GM18867 (cell line): ENCODE data around the gene LAG3.

Source experiments
- ATAC-seq: cut with Tn5 transposase; IDR thresholded peaks from one replicate; pipeline ENCODE4 v1.9.1; 2021; ENCODE audit warnings: mild to moderate bottlenecking, moderate library complexity; ENCODE audit not compliant: unreplicated experiment

The LAG3 gene

DNA sequence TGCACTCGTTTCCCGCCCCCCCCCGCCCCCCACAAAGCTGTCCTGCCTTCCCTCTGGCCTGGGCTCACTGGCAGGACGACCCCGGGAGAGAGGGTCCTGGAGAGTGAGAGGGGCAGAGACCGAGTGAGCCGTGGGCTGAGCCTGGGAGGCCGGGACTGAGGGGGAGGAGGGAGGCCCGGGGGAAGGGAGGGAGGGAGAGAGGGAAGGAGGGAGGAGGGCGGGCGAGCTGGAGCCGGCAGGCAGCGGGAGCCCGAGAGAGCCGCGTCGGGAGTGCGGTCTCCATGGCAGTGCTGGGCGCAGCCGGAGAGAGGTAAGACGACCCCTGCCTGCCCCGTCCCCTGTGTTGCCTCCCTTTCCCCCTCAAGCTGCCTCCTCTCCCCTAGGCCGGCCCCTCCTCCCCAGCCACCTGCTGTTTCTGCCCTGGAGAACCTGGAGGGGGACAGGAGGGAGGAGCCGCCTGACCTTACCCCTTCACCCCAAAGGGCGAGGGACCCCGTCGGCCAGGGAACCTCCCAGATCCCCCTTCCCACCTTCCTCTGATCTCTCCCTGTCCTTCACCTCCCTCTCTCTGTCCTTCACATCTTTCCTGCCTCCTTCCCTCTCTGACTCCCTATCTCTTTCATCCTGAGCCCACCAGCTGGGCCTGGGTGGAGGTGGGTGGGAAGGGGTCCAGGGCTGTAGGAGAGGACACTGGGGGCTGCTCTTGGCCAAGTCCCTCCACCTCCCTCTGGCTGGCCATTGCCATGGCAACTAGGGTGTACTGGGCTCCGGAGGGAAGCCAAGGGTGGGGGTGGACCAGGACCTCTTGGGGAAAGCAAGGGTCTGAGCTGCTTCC, 49.5 kb downstream of the LAG3 start, which contains the start of gene GPR162:
GPR162 (plus strand) TSS at position 231 of the 835 bp plus-strand sequence. CDS start 2,078 bp downstream, outside the sequence.
- ATAC-seq = no peak

DNA sequence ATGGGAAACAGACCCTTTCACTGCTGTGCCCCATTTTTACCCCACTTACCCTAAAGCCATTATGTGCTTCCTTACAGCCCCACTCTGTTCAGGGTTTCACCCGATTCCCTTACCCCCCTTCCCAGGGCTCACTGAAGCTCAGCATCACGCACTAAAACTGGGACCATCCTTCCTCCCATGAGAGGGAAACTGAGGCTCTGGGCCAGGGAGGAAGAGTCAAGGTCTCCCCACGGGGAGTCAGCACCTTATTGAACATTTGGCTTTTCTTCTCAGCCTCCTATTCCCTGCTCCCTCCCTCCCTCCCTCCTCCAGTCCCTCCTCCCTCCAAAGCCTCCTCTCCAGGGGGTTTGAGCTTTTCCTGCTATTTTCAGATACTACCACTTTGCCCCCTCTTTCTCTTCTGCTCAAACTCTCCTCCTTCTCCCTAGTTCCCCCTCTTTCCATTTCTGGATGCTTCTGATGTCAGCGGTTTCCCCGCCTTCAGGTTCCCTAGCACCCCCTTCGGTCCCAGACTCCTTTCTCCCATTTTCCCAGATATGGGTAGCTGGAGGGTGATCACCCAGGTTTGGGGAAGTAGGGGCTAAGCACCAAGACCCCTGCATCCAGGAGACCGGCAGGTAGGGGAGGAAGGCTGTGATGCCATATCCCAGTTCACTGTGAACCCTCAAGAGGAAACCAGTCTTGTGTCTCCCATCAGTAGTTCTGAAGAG, 50.3 kb downstream of the LAG3 start:
- no peak for ATAC-seq

DNA sequence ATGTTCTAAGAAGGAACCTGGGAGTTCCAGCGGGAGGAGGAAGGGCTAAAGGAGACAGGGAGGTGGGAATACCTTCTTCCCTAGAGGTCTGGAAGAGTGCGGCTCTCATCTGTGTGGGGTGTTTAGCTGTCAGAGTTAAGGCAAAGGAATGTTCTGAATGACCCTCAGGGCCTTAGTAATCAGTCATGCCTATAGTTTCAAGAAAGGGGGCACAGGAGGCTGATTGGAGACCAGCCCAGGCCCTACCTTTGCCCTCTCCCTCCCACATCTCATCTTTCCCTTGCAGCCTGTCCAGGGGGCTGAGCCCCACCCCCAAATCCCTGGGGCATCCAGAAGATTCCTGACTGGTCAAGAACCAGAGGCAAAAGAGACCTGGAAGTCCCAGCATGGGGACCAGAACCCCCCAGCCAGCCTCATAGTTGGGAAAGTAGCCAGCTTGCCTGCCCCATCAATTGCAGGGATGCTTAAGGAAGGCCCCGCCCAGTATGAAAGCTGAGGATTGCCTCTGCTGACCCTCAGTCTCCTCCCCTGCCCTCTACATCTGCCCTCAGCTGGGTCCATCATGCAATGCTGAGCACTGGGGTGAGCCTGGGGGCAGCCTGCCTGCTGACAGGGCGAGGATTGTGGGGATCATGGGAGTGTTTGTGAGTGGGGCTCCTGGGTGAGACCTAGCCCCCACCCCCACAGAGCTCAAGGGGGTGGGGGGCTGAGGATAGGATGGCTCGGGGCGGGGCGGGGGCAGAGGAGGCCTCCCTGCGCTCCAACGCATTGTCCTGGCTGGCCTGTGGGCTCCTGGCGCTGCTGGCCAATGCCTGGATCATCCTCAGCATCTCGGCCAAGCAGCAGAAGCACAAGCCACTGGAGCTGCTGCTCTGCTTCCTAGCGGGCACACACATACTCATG, 51.1 kb downstream of the LAG3 start:
- ATAC-seq = no peak

DNA sequence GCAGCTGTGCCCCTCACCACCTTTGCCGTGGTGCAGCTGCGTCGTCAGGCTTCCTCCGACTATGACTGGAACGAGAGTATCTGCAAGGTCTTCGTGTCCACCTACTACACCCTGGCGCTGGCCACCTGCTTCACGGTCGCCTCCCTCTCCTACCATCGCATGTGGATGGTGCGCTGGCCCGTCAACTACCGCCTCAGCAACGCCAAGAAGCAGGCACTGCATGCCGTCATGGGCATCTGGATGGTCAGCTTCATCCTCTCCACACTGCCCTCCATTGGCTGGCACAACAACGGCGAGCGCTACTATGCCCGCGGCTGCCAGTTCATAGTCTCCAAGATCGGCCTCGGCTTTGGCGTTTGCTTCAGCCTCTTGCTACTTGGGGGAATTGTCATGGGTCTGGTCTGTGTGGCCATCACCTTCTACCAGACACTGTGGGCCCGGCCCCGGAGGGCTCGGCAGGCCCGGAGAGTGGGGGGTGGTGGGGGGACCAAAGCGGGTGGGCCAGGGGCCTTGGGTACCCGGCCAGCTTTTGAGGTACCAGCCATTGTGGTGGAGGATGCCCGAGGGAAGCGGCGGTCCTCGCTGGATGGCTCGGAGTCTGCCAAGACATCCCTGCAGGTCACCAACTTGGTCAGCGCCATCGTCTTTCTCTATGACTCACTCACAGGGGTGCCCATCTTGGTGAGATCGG, 51.9 kb downstream of the LAG3 start:
- ATAC-seq = no peak

- no peak for ATAC-seq
Observed at GRCh38 chr12:6824901-6825381, 52.6 kb downstream of the LAG3 start.

- ATAC-seq = no peak
Observed at GRCh38 chr12:6825398-6826124, 53.2 kb downstream of the LAG3 start.

DNA sequence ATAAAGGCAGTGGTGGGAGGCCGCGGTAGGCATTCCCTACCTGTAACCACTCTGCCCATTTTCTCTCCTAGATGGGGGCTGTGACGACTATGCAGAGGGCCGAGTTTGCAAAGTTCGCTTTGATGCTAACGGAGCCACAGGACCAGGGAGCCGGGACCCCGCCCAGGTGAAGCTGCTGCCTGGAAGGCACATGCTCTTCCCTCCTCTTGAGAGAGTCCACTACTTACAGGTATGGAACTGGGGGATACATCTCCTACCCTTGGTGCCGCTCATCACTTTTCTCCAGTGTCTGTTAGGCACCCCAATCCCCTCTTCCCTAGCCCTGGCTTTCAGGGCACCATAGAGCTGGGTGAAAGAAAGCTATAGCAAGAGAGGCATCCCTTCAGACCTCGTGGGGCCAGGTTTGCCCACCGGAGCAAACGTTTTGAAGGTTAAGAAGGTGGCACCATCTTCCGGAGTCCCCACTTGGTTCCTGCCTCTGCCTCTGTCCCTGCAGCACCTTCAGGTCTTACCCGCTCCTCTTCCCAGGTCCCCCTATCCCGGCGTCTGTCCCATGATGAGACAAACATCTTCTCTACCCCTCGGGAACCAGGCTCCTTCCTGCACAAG, 53.9 kb downstream of the LAG3 start:
- no peak for ATAC-seq

- no peak for ATAC-seq
Observed at GRCh38 chr12:6826734-6827436, 54.6 kb downstream of the LAG3 start.

GRCh38 chr12:6827437-6827911, 55.2 kb downstream of the LAG3 start:
- no peak for ATAC-seq
